ENCODE measurements around the gene CTDSP2. TPM values are rescaled to one million over a fixed set of nuclear protein-coding genes. Genes with fewer than 3 reads are reported as not detected.

Gene CTDSP2
- total RNA-seq, 1 donor from 2014 or later: 87.1 TPM

GRCh38 chr12:57833672-57834071 is 12.9 kb downstream of the CTDSP2 start:
- FAIRE-seq (no peak), DNase-seq (ENCODE audit: low read depth) (no peak)
- H3K36me3 Mint-ChIP-seq (ENCODE audit: low read depth, unreplicated experiment): peaks cover 4% of the 10 kb centered on the region
- Histone ChIP-seq H3K27me3 (ENCODE audit: insufficient read depth, low read length) (no peaks in the 10 kb centered on the region), H3K27ac (ENCODE audit: low read depth, low read length) (no peak overlapping the region), H3K36me3 (ENCODE audit: insufficient read depth, low read length) (peaks cover 6% of the 10 kb centered on the region), H3K9ac (ENCODE audit: low read length) (no peak overlapping the region), H3K9me3 (ENCODE audit: insufficient read depth, low read depth, low read length) (no peaks in the 10 kb centered on the region), H2AFZ (ENCODE audit: low read depth, low read length) (no peak overlapping the region), H3K4me2 (ENCODE audit: low read length) (no peak overlapping the region), H3K79me2 (ENCODE audit: insufficient read depth, low read length) (peaks cover 99% of the 10 kb centered on the region), H4K20me1 (ENCODE audit: insufficient read depth, low read length) (peaks cover 95% of the 10 kb centered on the region), H3K4me3 (ENCODE audit: insufficient read depth, low read depth, low read length) (no peak overlapping the region), H3K4me1 (ENCODE audit: insufficient read depth, low read length) (peaks cover 47% of the 10 kb centered on the region)
- no peaks in the 10 kb centered on the region for H3K27me3 Mint-ChIP-seq (ENCODE audit: low read depth, unreplicated experiment)
- TF ChIP-seq CTCF (IDR thresholded peaks at IDR 0.05; ENCODE audit: insufficient read depth, low read depth, low read length) (no peak), EZH2 (IDR thresholded peaks at IDR 0.05; ENCODE audit: insufficient read depth, low read length) (no peak)
- H3K4me3 Mint-ChIP-seq (ENCODE audit: unreplicated experiment): no peak overlapping the region
- peak overlapping the region; percentile 62 for H3K27ac Mint-ChIP-seq (ENCODE audit: unreplicated experiment)
- H3K9me3 Mint-ChIP-seq (ENCODE audit: unreplicated experiment): no peaks in the 10 kb centered on the region
- peaks cover 66% of the 10 kb centered on the region for H3K4me1 Mint-ChIP-seq (ENCODE audit: low read depth, unreplicated experiment)

- H3K4me1 ChIP-seq (ENCODE audit: insufficient read depth, low read length): peaks cover 40% of the 10 kb centered on the region
These were observed 13.6 kb downstream of the CTDSP2 start for GRCh38 chr12:57832966-57833365.

More at GRCh38 chr12:57832966-57833365, 13.6 kb downstream of the CTDSP2 start:
- Histone ChIP-seq H3K9me3 (ENCODE audit: insufficient read depth, low read depth, low read length) (no peaks in the 10 kb centered on the region), H3K79me2 (ENCODE audit: insufficient read depth, low read length) (peaks cover 96% of the 10 kb centered on the region), H2AFZ (ENCODE audit: low read depth, low read length) (no peak overlapping the region), H3K36me3 (ENCODE audit: insufficient read depth, low read length) (peaks cover 11% of the 10 kb centered on the region), H3K4me3 (ENCODE audit: insufficient read depth, low read depth, low read length) (no peak overlapping the region), H3K9ac (ENCODE audit: low read length) (peak overlapping the region; percentile 18), H3K27ac (ENCODE audit: low read depth, low read length) (no peak overlapping the region), H3K27me3 (ENCODE audit: insufficient read depth, low read length) (no peaks in the 10 kb centered on the region), H3K4me2 (ENCODE audit: low read length) (peak overlapping the region; percentile 59), H4K20me1 (ENCODE audit: insufficient read depth, low read length) (peaks cover 92% of the 10 kb centered on the region)
- no peak overlapping the region for H3K4me3 Mint-ChIP-seq (ENCODE audit: unreplicated experiment)
- H3K9me3 Mint-ChIP-seq (ENCODE audit: unreplicated experiment): no peaks in the 10 kb centered on the region
- no peak for FAIRE-seq
- no peak overlapping the region for H3K27ac Mint-ChIP-seq (ENCODE audit: unreplicated experiment)
- no peak for DNase-seq (ENCODE audit: low read depth)
- no peaks in the 10 kb centered on the region for H3K27me3 Mint-ChIP-seq (ENCODE audit: low read depth, unreplicated experiment)
- H3K36me3 Mint-ChIP-seq (ENCODE audit: low read depth, unreplicated experiment): peaks cover 7% of the 10 kb centered on the region
- peaks cover 61% of the 10 kb centered on the region for H3K4me1 Mint-ChIP-seq (ENCODE audit: low read depth, unreplicated experiment)
- TF ChIP-seq EZH2 (IDR thresholded peaks at IDR 0.05; ENCODE audit: insufficient read depth, low read length) (no peak), CTCF (IDR thresholded peaks at IDR 0.05; ENCODE audit: insufficient read depth, low read depth, low read length) (no peak)
